GM10266 (cell line): ENCODE measurements around the gene SMG6.
A peak's percentile ranks its signal among the peaks of the same experiment; 100 is the strongest.

Experiments
- DNase-seq: peaks from one replicate; pipeline ENCODE4 v3.0.0; 2012; ENCODE audit errors: extremely low spot score
- TF ChIP-seq, protein P1 (sequence below): IDR thresholded peaks from 2 replicates; pipeline ENCODE4 v1.5.1; 2012; ENCODE audit warnings: mild to moderate bottlenecking, low read depth; ENCODE audit not compliant: control insufficient read depth, insufficient read depth; ENCODE audit errors: missing control alignments

Gene SMG6

DNA sequence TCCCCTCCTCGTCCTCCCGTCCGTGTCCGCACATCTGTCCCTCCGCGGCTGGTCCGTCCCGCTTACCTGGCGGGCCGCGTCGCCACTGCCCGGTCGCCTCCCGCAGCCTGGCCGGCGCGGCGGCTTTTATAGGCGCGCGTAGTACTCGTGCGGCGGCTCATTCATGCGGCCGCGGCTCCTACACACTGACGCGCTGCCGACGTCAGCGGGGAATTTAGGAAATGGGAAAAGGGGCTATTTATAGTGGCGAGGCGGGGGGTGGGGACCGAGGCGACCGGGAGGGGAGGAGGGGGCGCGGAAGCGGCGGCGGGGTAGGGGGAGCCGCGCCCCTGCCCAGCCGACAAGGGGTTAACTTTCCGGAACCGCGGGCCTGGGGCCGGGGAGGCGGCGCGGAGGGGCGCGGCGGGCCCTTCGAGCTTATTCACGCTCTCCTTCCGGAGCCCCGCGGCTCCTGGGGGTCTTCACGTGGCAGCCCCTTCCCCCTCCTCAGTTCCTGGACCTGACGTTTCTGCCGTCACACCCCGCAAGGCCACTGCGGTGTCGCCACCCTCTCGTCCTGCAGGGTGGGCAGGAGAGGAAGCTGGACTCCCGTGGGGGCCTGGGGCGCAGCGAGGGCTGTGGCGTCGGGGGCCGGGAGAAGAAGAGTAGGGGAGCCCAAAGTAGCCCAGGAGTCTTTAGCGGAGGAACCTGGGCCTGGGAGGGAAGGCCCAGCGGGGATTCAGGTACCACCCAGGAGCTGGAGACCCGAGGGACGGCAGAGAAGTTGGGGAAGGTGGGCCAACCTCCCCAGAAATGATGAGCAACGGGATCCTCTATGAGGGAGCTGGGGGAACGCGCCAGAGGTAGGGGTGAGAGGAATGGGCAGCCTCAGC is 252.3 kb downstream of the SMG6 start:
- TF ChIP-seq, protein P1, sequence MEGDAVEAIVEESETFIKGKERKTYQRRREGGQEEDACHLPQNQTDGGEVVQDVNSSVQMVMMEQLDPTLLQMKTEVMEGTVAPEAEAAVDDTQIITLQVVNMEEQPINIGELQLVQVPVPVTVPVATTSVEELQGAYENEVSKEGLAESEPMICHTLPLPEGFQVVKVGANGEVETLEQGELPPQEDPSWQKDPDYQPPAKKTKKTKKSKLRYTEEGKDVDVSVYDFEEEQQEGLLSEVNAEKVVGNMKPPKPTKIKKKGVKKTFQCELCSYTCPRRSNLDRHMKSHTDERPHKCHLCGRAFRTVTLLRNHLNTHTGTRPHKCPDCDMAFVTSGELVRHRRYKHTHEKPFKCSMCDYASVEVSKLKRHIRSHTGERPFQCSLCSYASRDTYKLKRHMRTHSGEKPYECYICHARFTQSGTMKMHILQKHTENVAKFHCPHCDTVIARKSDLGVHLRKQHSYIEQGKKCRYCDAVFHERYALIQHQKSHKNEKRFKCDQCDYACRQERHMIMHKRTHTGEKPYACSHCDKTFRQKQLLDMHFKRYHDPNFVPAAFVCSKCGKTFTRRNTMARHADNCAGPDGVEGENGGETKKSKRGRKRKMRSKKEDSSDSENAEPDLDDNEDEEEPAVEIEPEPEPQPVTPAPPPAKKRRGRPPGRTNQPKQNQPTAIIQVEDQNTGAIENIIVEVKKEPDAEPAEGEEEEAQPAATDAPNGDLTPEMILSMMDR: no peak
- no peak for DNase-seq

DNA sequence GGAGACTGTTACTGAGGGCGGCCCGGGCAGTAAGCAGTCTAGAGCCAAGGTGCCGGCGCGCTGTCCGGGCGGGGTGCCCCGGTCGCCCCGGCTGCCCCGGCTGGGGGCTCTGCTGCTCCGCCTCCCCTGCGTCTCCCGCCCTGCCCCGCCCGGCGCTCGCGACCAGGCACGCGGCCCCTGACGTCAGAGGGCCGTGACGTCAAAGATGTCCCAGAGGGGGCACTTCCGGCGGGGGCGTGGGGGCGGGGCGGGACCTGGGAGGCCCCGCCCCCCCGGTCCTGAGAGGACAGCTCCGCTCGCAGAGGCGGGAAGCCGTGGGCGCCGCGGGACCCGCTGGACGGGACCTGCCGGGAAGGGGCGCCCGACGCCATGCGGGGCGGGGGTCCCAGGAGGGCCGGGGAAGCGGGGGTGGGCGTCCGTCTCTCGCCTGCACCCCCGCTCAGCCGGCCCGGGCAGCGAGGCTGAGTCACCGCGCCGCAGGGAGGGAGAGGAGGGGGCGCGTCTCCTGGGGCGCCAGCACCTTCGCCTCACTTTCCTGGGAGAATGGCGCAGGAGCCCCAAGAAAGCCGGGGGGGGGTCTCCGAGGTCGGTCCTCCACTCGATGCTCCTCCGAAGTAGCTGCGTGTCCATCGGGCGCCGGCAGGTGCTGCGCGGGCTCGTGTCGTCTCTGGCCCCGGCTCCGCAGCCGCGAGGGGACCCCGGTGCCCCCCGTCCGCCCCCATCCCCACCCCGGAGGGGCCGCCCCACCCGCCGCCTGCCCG is 253.1 kb downstream of the SMG6 start:
- DNase-seq: peak; percentile 86
- TF ChIP-seq, protein P1: no peak

DNA sequence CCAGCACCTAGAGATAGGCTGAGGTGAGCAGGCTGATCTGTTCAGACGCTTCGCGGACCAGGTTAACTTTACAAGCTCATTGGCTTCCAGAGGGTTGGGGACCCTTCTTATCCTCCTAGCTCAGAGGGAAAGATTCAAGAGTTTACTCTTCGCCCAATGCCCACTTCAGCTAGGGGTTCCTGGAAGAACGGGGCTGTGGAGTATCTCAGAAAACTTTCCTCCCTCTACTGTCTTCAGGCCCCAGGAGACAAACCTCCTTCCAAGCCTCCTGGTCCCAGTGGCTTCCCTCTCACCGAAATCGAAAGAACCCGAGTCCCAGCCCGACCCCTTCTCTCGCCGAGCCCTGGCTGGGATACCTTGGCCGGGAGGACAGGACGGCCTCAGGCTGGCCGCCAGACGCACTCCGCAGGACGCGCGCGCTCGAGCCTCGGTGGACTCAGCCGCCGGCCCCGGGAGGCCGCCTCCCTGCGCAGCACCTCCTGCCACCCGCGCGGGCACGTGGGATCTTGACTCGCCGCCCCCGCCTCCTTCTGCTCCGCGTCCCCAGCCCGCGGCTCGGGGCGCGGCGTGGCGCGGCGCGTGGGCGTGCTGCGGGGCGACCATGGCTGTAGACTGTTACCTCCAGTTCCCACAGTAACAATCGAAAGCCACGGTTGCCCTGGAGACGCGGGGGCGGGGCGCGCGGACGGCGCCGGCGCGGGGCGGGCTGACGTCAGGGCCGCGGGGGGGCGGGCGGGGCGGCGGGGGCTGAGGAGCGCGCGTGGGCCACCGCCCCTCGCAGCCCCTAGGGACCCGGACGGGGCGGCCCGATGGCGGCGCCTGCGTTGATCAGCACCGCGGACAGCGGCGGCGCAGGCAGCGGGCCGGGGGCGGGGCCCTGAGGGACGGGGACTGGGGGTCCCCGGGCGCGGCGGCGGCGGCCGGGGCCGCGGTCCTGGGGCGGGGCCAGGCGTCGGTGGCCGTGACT is 254.0 kb downstream of the SMG6 start:
- TF ChIP-seq, protein P1: no peak
- DNase-seq: peak; percentile 96

DNA sequence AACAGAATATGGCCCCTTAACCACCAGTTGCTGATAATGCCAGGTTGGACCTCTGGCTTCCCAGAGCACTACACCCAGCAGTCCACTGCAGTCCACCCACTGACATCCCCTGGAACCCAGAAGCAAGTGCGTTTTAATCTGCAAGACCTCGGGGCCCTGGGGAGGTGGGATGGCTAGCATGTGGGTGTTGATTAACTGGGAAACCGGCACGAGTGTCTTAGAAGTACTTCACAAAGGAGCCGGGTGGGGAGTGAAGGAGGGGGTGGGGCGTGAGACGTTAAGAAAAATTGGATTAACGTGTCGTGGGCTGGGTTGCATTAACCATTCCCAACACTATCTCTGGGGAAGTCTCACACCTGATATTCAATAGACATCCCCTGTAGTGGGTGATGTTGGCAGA is 254.8 kb downstream of the SMG6 start:
- TF ChIP-seq, protein P1: no peak
- DNase-seq: no peak

DNA sequence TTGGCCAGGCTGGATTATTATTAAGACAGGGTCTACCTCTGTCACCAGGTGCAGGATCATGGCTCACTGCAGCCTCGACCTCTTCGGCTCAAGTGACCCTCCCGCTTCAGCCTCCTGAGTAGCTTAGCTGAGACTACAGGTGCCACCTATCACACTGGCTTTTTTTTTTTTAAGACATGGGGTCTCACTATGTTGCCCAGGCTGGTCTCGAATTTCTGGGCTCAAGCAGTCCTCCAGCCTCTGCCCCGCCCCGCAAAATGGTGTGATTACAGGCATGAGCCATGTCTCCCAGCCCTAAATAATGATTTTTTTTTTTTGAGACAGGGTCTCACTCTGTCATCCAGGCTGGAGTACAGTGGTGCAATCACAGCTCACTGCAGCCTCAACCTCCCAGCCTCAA is 256.0 kb downstream of the SMG6 start:
- TF ChIP-seq, protein P1: no peak
- no peak for DNase-seq

DNA sequence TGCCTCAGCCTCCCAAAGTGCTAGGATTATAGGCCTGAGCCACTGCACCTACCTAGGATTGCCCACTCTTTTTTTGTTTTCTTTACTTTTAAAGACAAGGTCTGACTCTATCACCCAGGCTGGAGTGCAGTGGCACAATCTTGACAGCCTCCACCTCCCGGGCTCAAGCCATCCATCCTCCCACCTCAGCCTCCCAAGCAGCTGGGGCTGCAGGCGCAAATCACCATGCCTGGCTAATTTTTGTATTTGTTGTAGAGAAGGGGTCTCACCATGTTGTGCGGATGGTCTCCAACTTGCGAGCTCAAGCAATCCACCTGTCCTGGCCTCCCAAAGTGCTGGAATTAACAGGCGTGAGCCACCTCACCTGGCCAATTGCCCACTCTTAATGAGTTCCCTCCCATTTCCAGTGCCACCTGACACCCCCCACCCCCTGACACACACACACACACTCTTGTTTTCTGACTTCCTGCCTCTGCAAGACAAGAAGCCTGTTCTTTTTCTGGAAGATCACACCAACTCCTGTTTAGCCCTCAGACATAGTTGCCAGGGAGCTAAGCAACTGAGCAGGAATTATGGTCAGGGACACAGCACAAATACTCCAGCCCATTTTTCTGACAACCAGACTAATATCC is 259.2 kb downstream of the SMG6 start:
- DNase-seq: no peak
- TF ChIP-seq, protein P1: no peak
